ENCODE data around the gene SYNRG. TPM values are rescaled to one million over a fixed set of nuclear protein-coding genes. Genes with fewer than 3 reads are reported as not detected.
A peak's percentile ranks its signal among the peaks of the same experiment; 100 is the strongest.

SYNRG gene
- total RNA-seq, 1 experiment from 2014 or later, result 40.5 TPM

DNA sequence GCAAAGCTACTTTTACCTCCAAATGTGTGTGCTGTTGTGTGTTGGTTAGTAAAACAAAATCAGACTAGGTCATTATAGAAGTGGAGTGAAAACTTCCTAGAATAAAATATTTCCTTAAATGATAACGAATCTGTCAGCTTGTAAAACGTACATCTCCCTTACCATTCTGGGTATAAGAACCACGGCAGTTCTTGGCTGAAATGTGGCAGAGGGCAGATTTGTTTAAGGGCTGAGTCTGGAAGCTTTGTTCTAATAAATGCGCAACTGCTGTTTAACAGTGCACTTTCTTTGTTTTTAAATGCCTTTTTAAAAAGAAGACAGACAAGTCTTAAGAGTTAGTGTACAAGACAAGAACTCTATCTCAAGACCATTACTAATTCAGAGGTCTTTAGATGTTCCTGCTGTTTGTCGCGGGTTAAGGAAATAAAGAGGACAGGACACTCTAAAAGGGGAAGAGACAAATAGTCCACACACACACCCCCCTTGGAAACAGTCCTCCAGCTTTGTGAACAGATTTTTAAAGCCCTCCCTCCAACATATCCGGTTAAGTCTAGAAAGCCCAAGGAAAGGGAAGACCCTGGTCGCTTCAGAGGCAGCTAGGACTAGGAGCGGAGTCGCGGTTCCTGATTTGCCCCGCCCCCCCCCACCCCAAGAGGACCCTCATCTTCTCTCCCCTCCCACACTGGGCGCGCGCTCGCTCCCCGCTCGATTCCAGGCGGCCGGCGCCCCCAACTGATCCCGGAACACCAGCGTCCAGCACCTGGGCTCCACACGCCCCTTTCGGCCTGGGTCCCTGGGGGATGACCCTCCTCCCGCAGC, 658 bp downstream of the SYNRG start:
- POLR2A ChIA-PET, result interaction anchor here (0.6 to 1.7 kb wide), 11 partner anchors 9 to 249 kb away, joined by 3 to 9 read pairs (median 4); partner anchors contain the start of genes DUSP14 and HNF1B
- intact Hi-C loops (cut with micrococcal nuclease; ENCODE audit: unreplicated experiment), result loop anchor here (1.0 kb wide), 1 partner anchor 208 kb away; no protein-coding TSS in a partner anchor
- H3K36me3 Mint-ChIP-seq (ENCODE audit: insufficient read depth, unreplicated experiment), result peaks cover 41% of the 10 kb centered on the region

DNA sequence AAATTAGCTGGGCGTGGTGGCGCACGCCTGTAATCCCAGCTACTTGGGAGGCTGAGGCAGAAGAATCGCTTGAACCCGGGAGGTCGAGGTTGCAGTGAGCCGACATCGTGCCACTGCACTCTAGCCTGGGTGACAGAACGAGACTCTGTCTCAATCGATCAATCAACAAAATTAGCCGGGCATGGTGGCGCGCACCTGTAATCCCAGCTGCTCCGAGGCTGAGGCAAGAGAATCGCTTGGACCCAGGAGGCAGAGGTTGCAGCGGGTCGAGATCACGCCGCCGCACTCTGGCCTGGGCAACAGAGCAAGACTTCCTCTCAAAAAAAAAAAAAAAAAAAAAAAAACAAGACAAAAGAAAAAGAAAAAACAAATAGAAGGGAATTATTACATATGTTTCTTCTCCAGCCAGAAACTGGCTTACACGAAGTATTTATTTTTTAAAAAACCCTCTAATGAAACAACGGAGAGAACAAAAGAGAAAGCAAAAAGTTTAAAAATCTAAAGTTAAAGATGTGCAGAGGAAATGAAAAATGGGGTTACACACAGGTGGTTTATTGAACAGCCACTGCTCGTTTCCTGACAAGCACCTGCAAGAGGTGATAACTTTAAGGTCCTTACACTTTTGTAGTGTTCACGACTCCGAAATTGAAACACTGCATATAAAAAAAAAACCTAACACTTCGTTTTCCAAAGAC, 1.4 kb downstream of the SYNRG start:
- ChIA-PET CTCF (interaction anchor here (1.9 kb wide), 1 partner anchor 138 kb away, joined by 4 read pairs; no protein-coding TSS in a partner anchor), POLR2A (interaction anchor here (1.3 kb wide), 1 partner anchor 248 kb away, joined by 4 read pairs; no protein-coding TSS in a partner anchor)
- H3K9me3 ChIP-seq, result no peaks in the 10 kb centered on the region
- Mint-ChIP-seq H3K36me3 (ENCODE audit: insufficient read depth, unreplicated experiment) (peaks cover 34% of the 10 kb centered on the region), H3K4me3 (ENCODE audit: unreplicated experiment) (peak overlapping the region; percentile 86), H3K9me3 (ENCODE audit: unreplicated experiment) (no peaks in the 10 kb centered on the region), H3K27me3 (ENCODE audit: insufficient read depth, unreplicated experiment) (no peaks in the 10 kb centered on the region), H3K27ac (ENCODE audit: unreplicated experiment) (peak overlapping the region; percentile 90), H3K4me1 (ENCODE audit: low read depth, unreplicated experiment) (no peaks in the 10 kb centered on the region)
- TF ChIP-seq, protein P1, sequence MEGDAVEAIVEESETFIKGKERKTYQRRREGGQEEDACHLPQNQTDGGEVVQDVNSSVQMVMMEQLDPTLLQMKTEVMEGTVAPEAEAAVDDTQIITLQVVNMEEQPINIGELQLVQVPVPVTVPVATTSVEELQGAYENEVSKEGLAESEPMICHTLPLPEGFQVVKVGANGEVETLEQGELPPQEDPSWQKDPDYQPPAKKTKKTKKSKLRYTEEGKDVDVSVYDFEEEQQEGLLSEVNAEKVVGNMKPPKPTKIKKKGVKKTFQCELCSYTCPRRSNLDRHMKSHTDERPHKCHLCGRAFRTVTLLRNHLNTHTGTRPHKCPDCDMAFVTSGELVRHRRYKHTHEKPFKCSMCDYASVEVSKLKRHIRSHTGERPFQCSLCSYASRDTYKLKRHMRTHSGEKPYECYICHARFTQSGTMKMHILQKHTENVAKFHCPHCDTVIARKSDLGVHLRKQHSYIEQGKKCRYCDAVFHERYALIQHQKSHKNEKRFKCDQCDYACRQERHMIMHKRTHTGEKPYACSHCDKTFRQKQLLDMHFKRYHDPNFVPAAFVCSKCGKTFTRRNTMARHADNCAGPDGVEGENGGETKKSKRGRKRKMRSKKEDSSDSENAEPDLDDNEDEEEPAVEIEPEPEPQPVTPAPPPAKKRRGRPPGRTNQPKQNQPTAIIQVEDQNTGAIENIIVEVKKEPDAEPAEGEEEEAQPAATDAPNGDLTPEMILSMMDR (IDR thresholded peaks at IDR 0.05; ENCODE audit: insufficient read depth in 1 of 2, low read depth in 1 of 2, low read length in 1 of 2, severe bottlenecking in 1 of 2, unreplicated experiment in 1 of 2), result no peak
- DNase-seq, result no peak
- no peaks in the 10 kb centered on the region for H3K27me3 ChIP-seq (replicated peaks; ENCODE audit: control insufficient read depth, insufficient read depth, low read length)
- intact Hi-C loops (cut with micrococcal nuclease; ENCODE audit: unreplicated experiment), result no loop called here
- H3K4me3 ChIP-seq (ENCODE audit: low read depth, low read length), result peak overlapping the region; percentile 65
- no peaks in the 10 kb centered on the region; the same call in none of the 2 replicates for H3K36me3 ChIP-seq (ENCODE audit: control insufficient read depth, insufficient read depth, low read length)
- no TSS peak for BruUV-seq (replicated peaks)
- H3K4me1 ChIP-seq, result 0 out of 2 replicates have a peak, but pooled peaks cover 3% of the 10 kb centered on the region

More for the DNA sequence above, 658 bp downstream of the SYNRG start:
- BruUV-seq (replicated peaks), result TSS peak; percentile 58
- Histone ChIP-seq H3K4me1 (0 out of 2 replicates have a peak, but pooled peaks cover 3% of the 10 kb centered on the region), H3K27me3 (replicated peaks; ENCODE audit: control insufficient read depth, insufficient read depth, low read length) (no peaks in the 10 kb centered on the region), H3K4me3 (ENCODE audit: low read depth, low read length) (peak overlapping the region; percentile 65), H3K9me3 (no peaks in the 10 kb centered on the region), H3K36me3 (ENCODE audit: control insufficient read depth, insufficient read depth, low read length) (no peaks in the 10 kb centered on the region; the same call in none of the 2 replicates)
- peak in 1 of 2 experiments; percentile 68 for DNase-seq
- no peaks in the 10 kb centered on the region for H3K9me3 Mint-ChIP-seq (ENCODE audit: unreplicated experiment)
- TF ChIP-seq, protein P1 (IDR thresholded peaks at IDR 0.05; ENCODE audit: insufficient read depth in 1 of 2, low read depth in 1 of 2, low read length in 1 of 2, severe bottlenecking in 1 of 2, unreplicated experiment in 1 of 2), result no peak
- peak overlapping the region; percentile 86 for H3K4me3 Mint-ChIP-seq (ENCODE audit: unreplicated experiment)
- H3K4me1 Mint-ChIP-seq (ENCODE audit: low read depth, unreplicated experiment), result no peaks in the 10 kb centered on the region
- peak overlapping the region; percentile 90 for H3K27ac Mint-ChIP-seq (ENCODE audit: unreplicated experiment)
- H3K27me3 Mint-ChIP-seq (ENCODE audit: insufficient read depth, unreplicated experiment), result no peaks in the 10 kb centered on the region
- CTCF ChIA-PET, result interaction anchor here (0.6 to 1.9 kb wide), 14 partner anchors 10 to 208 kb away, joined by 3 to 11 read pairs (median 4); partner anchors contain the start of gene HNF1B

All from Caco-2 (cell line).